Gastrocnemius medialis (tissue), 4 donors: ENCODE measurements around the gene COL6A5.

Experiments used
- CTCF ChIP-seq, 5 experiments: fragments of 450-650 bp in 3 of 5; fragments of 200-600 bp in 2 of 5; sonication (generic) in 2 of 5; IDR thresholded peaks in 4 of 5; conservative IDR thresholded peaks in 1 of 5; 1 replicate in 4 of 5; 2 replicates in 1 of 5; pipeline ENCODE4 v1.5.1; 2016 to 2019; ENCODE audit warnings: antibody characterized with exemption in 5 of 5, mild to moderate bottlenecking in 3 of 5, moderate library complexity in 3 of 5
- POLR2A ChIP-seq, 2 donors: fragments of 450-650 bp; IDR thresholded peaks; one replicate each; pipeline ENCODE4 v1.6.1; 2017; ENCODE audit warnings: antibody characterized with exemption in 2 of 2, mild to moderate bottlenecking in 2 of 2, moderate library complexity in 2 of 2

- TF ChIP-seq CTCF (IDR thresholded peaks at IDR 0.05 in 4 of 5, conservative IDR thresholded peaks at IDR 0.05 in 1 of 5) (no peak), POLR2A (IDR thresholded peaks at IDR 0.05) (no peak)
Measured at GRCh38 chr3:130473416-130473815, 127.9 kb downstream of the COL6A5 start.
